ENCODE measurements around the gene WDFY2. TPM values are rescaled to one million over a fixed set of nuclear protein-coding genes. Genes with fewer than 3 reads are reported as not detected.

The WDFY2 gene
- total and polyA plus RNA-seq, 2 of the 13 experiments (the other 11 are each of a cell fraction or from before 2014, with no cell fraction given) = 22.6 to 27.0 TPM

- WGBS (ENCODE audit: low lambda C conversion rate) = 3% methylated on average over 5 of the region's 91 CpGs
- in situ Hi-C loops (cut with HindIII; ENCODE audit: extremely low pct_ligation_motif_present, low pct_unique_long_range_greater_than_20kb) (no loop called here), intact Hi-C loops (cut with micrococcal nuclease; ENCODE audit: unreplicated experiment) (loop anchor here (2.0 kb wide), 1 partner anchor 351 kb away; the partner anchor contains the start of gene INTS6)
- FAIRE-seq = no peak
- ChIA-PET POLR2A (interaction anchor here (0.8 to 4.1 kb wide), 7 partner anchors 10 to 370 kb away, joined by 3 to 19 read pairs (median 3); partner anchors contain the start of gene INTS6), CTCF (ENCODE audit: low intra/inter-chr PET ratio, low total read pairs) (no interaction called here)
- H2AFZ ChIP-seq (ENCODE audit: low read length) = no peak within 1 kb of the TSS
- DNase-seq (ENCODE audit: low spot score) = peak; percentile 60
- peak within 1 kb of the TSS; percentile 68 to 85 (median 75) for H3K4me3 ChIP-seq (replicated peaks in 1 of 3; ENCODE audit: insufficient read depth in 1 of 3, low read depth in 2 of 3, low read length in 3 of 3)
- H3K9me3 ChIP-seq (ENCODE audit: low read length) = no peaks in the 10 kb centered on the region
- ATAC-seq = peak; percentile 89
- H3K79me2 ChIP-seq (ENCODE audit: insufficient read depth, low read length) = no peaks in the 10 kb centered on the region
- peak within 1 kb of the TSS; percentile 97 for H3K9ac ChIP-seq (ENCODE audit: insufficient read depth, low read depth, low read length)
- BruUV-seq (replicated peaks) = no TSS peak
- H4K20me1 ChIP-seq (ENCODE audit: insufficient read depth, low read length) = no peaks in the 10 kb centered on the region
- H3K27me3 ChIP-seq (ENCODE audit: control insufficient read depth in 1 of 2, insufficient read depth in 2 of 2, low read length in 2 of 2) = no peaks in the 10 kb centered on the region
- peaks cover 49% of the 10 kb centered on the region for H3K4me1 ChIP-seq (ENCODE audit: insufficient read depth, low read length)
- H3K4me2 ChIP-seq (ENCODE audit: low read depth, low read length) = peak within 1 kb of the TSS; percentile 95
- H3K36me3 ChIP-seq (replicated peaks in 1 of 2; ENCODE audit: control insufficient read depth in 1 of 2, insufficient read depth in 2 of 2, low read length in 2 of 2) = no peaks in the 10 kb centered on the region
- H3K27ac ChIP-seq (ENCODE audit: extremely low read length, insufficient read depth, low read length) = peak within 1 kb of the TSS; percentile 77
- TF ChIP-seq ZNF646 (CRISPR knock-in tag; IDR thresholded peaks at IDR 0.05) (no peak), BHLHE40 (IDR thresholded peaks at IDR 0.05; ENCODE audit: low read length) (no peak), GLMP (CRISPR knock-in tag; IDR thresholded peaks at IDR 0.05; ENCODE audit: borderline replicate concordance) (no peak), RFX5 (IDR thresholded peaks at IDR 0.05; ENCODE audit: low read depth, low read length) (no peak), HNRNPUL1 (IDR thresholded peaks at IDR 0.05; ENCODE audit: low read depth, low read length) (no peak), GZF1 (CRISPR knock-in tag; IDR thresholded peaks at IDR 0.05) (peak; percentile 74; the same call in 1 of the 2 replicates), ZNF883 (CRISPR knock-in tag; IDR thresholded peaks at IDR 0.05; ENCODE audit: not compliant biosample characterization) (peak; percentile 75), ZNF317 (CRISPR knock-in tag; IDR thresholded peaks at IDR 0.05) (no peak), FOXO4 (CRISPR knock-in tag; conservative IDR thresholded peaks at IDR 0.05) (no peak), HOXD1 (CRISPR knock-in tag; IDR thresholded peaks at IDR 0.05) (no peak), HNRNPK (IDR thresholded peaks at IDR 0.05; ENCODE audit: low read depth, low read length, poor library complexity, severe bottlenecking) (peak; percentile 41)
Observed at GRCh38 chr13:51803422-51804294, 219.4 kb downstream of the WDFY2 start, which contains the start of gene DHRS12. DHRS12 (minus strand) TSS chr13:51804163; CDS start chr13:51799659, 4,504 bp downstream.

Data from HepG2 (cell line).